ENCODE results near the gene RAB3GAP1. TPM values are rescaled to one million over a fixed set of nuclear protein-coding genes. Genes with fewer than 3 reads are reported as not detected.
"Not testable (repeated sequence)": the region's sequence is repeated elsewhere in the genome, so short reads cannot be mapped to it uniquely, and the experiment has no call there.

RAB3GAP1 gene
- total RNA-seq, 1 donor from 2014 or later, result 71.2 TPM

DNA sequence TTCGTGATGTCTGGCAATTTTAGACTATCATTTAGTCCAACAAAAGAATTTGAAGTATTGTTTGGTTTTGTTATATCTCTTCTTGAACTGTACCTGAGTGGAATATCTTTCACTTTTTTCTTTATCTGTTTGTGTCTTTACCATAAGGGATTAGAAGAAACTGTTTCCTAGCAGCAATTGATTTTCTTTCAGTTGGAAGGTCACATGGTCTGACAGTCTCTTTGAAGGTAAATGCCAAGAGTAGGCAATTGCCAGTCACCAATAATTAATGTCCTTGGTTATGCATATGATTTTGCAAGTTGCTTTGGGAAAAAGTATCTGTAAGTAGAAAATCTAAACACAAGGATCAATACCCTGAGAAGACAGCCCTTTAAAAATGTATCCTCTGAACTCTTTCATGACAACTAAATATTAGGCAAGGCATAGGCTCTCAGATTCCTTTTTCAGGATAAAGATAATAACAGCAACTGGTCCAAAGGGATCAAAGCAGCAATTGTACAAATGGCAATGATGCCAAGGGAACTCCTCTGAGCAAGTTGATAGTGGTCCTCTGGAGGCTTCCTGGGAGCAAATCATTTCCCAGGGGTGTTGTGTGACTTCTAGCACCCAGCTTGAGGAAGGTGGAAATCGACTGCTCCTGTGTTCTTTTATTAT lies 22.5 kb upstream of the RAB3GAP1 start:
- no peaks in the 10 kb centered on the region for H3K27me3 ChIP-seq
- no peaks in the 10 kb centered on the region for H3K36me3 ChIP-seq
- no peaks in the 10 kb centered on the region for H3K9me3 ChIP-seq (ENCODE audit: low read depth)
- H3K4me1 Mint-ChIP-seq, result peaks cover 3% of the 10 kb centered on the region
- H2AFZ ChIP-seq (replicated peaks), result no peak overlapping the region
- H3K79me2 ChIP-seq (ENCODE audit: low read depth), result no peaks in the 10 kb centered on the region
- no peak for DNase-seq (ENCODE audit: low spot score)
- no peak overlapping the region for H3K27ac Mint-ChIP-seq
- peaks cover 3% of the 10 kb centered on the region for H3K27me3 Mint-ChIP-seq (ENCODE audit: insufficient read depth, low read depth)
- TF ChIP-seq, protein P1, sequence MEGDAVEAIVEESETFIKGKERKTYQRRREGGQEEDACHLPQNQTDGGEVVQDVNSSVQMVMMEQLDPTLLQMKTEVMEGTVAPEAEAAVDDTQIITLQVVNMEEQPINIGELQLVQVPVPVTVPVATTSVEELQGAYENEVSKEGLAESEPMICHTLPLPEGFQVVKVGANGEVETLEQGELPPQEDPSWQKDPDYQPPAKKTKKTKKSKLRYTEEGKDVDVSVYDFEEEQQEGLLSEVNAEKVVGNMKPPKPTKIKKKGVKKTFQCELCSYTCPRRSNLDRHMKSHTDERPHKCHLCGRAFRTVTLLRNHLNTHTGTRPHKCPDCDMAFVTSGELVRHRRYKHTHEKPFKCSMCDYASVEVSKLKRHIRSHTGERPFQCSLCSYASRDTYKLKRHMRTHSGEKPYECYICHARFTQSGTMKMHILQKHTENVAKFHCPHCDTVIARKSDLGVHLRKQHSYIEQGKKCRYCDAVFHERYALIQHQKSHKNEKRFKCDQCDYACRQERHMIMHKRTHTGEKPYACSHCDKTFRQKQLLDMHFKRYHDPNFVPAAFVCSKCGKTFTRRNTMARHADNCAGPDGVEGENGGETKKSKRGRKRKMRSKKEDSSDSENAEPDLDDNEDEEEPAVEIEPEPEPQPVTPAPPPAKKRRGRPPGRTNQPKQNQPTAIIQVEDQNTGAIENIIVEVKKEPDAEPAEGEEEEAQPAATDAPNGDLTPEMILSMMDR (IDR thresholded peaks at IDR 0.05), result no peak
- no peak for TF ChIP-seq EZH2 (IDR thresholded peaks at IDR 0.05)
- TF ChIP-seq EZH2phosphoT487 (IDR thresholded peaks at IDR 0.05), result no peak
- no peaks in the 10 kb centered on the region for H3F3A ChIP-seq (ENCODE audit: low read depth)
- H3K27ac ChIP-seq, result no peak overlapping the region
- no peak overlapping the region for H3K9ac ChIP-seq
- no peak overlapping the region for H3K4me3 ChIP-seq
- H3K4me3 Mint-ChIP-seq, result no peak overlapping the region
- no peaks in the 10 kb centered on the region for H3K4me1 ChIP-seq
- no peak overlapping the region for H3K4me2 ChIP-seq
- peaks cover 2% of the 10 kb centered on the region for H3K9me3 Mint-ChIP-seq
- no peaks in the 10 kb centered on the region for H4K20me1 ChIP-seq (ENCODE audit: low read depth)
- H3K36me3 Mint-ChIP-seq, result no peaks in the 10 kb centered on the region

DNA sequence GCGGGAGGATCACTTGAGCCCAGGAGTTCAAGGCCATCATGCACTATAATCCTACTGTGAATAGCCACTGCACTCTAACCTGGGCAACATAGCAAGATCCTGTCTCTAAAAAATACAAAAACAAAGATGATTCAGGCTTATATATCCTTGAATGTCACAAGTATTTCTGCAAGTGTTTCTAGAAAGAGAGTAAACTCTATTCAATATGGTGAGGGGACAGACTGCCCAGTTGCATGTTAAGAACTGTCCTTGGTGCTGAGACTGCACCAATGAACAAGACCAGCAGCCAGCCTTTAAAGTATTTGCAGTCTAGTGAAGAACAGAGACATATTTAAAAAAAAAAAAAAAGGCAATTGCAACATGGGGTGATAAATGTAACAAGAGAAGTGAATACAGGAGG lies 21.3 kb upstream of the RAB3GAP1 start:
- TF ChIP-seq EZH2 (IDR thresholded peaks at IDR 0.05) (no peak), EZH2phosphoT487 (IDR thresholded peaks at IDR 0.05) (no peak)
- TF ChIP-seq, protein P1 (IDR thresholded peaks at IDR 0.05), result no peak
- H2AFZ ChIP-seq (replicated peaks), result no peak overlapping the region
- no peak overlapping the region for H3K9ac ChIP-seq
- H3F3A ChIP-seq (ENCODE audit: low read depth), result no peaks in the 10 kb centered on the region
- H4K20me1 ChIP-seq (ENCODE audit: low read depth), result no peaks in the 10 kb centered on the region
- DNase-seq (ENCODE audit: low spot score), result peak; percentile 66
- H3K27ac Mint-ChIP-seq, result no peak overlapping the region
- no peak overlapping the region for H3K4me2 ChIP-seq
- no peaks in the 10 kb centered on the region for H3K36me3 ChIP-seq
- no peaks in the 10 kb centered on the region for H3K79me2 ChIP-seq (ENCODE audit: low read depth)
- H3K4me1 ChIP-seq, result no peaks in the 10 kb centered on the region
- peaks cover 3% of the 10 kb centered on the region for H3K27me3 Mint-ChIP-seq (ENCODE audit: insufficient read depth, low read depth)
- H3K27ac ChIP-seq, result no peak overlapping the region
- H3K27me3 ChIP-seq, result no peaks in the 10 kb centered on the region
- no peaks in the 10 kb centered on the region for H3K9me3 ChIP-seq (ENCODE audit: low read depth)
- no peak overlapping the region for H3K4me3 ChIP-seq
- H3K4me1 Mint-ChIP-seq, result peaks cover 3% of the 10 kb centered on the region
- H3K36me3 Mint-ChIP-seq, result no peaks in the 10 kb centered on the region
- peaks cover 6% of the 10 kb centered on the region for H3K9me3 Mint-ChIP-seq
- H3K4me3 Mint-ChIP-seq, result no peak overlapping the region

DNA sequence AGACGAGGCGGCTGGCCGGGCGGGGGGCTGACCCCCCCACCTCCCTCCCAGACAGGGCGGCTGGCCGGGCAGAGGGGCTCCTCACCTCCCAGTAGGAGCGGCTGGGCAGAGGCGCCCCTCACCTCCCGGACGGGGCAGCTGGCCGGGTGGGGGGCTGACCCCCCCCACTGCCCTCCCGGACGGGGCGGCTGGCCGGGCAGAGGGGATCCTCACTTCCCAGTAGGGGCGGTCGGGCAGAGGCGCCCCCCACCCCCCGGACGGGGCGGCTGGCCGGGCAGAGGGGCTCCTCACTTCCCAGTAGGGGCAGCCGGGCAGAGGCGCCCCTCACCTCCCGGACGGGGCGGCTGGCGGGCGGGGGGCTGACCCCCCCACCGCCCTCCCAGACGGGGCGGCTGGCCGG lies 18.9 kb upstream of the RAB3GAP1 start:
- not testable (repeated sequence) for H3F3A ChIP-seq (ENCODE audit: low read depth); H3K27me3 Mint-ChIP-seq (ENCODE audit: insufficient read depth, low read depth); H3K9me3 Mint-ChIP-seq; H3K4me2 ChIP-seq; H3K9ac ChIP-seq; H3K4me3 Mint-ChIP-seq; H3K36me3 ChIP-seq; H3K79me2 ChIP-seq (ENCODE audit: low read depth); H3K27me3 ChIP-seq; H3K27ac Mint-ChIP-seq; H3K9me3 ChIP-seq (ENCODE audit: low read depth); H3K27ac ChIP-seq; DNase-seq (ENCODE audit: low spot score); H2AFZ ChIP-seq (replicated peaks); H3K4me1 Mint-ChIP-seq; H4K20me1 ChIP-seq (ENCODE audit: low read depth); H3K36me3 Mint-ChIP-seq; H3K4me1 ChIP-seq; H3K4me3 ChIP-seq

DNA sequence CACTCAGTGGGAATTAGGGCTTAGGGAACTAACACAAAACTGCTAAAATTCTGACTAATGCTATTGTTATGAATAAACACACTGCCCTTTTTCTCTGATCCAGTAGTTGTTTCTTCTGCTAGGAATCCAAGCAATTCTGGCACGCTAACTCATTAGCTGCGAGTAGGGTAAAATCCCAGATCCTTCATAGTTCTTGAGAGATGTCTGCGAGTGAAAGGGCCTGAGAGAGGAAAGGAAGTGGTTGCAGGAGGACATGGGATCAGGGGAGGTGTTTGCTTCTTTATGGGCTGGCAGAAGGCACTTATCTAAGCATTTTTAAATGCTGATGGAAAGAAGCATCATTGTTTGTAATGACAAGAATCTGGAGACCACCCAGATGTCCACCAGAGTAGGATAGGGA lies 14.3 kb upstream of the RAB3GAP1 start:
- no peak overlapping the region for H3K4me2 ChIP-seq
- H3K36me3 ChIP-seq, result no peaks in the 10 kb centered on the region
- H3K4me3 Mint-ChIP-seq, result no peak overlapping the region
- H3K79me2 ChIP-seq (ENCODE audit: low read depth), result no peaks in the 10 kb centered on the region
- no peak overlapping the region for H3K27ac Mint-ChIP-seq
- H2AFZ ChIP-seq (replicated peaks), result no peak overlapping the region
- H3F3A ChIP-seq (ENCODE audit: low read depth), result no peaks in the 10 kb centered on the region
- no peak overlapping the region for H3K9ac ChIP-seq
- H3K4me1 Mint-ChIP-seq, result no peaks in the 10 kb centered on the region
- no peaks in the 10 kb centered on the region for H3K4me1 ChIP-seq
- H3K27me3 ChIP-seq, result no peaks in the 10 kb centered on the region
- no peaks in the 10 kb centered on the region for H3K9me3 ChIP-seq (ENCODE audit: low read depth)
- DNase-seq (ENCODE audit: low spot score), result no peak
- H3K36me3 Mint-ChIP-seq, result no peaks in the 10 kb centered on the region
- H3K4me3 ChIP-seq, result no peak overlapping the region
- TF ChIP-seq, protein P1 (IDR thresholded peaks at IDR 0.05), result no peak
- no peak for TF ChIP-seq EZH2 (IDR thresholded peaks at IDR 0.05)
- TF ChIP-seq EZH2phosphoT487 (IDR thresholded peaks at IDR 0.05), result no peak
- H3K27me3 Mint-ChIP-seq (ENCODE audit: insufficient read depth, low read depth), result peaks cover 1% of the 10 kb centered on the region
- no peaks in the 10 kb centered on the region for H4K20me1 ChIP-seq (ENCODE audit: low read depth)
- peaks cover 4% of the 10 kb centered on the region for H3K9me3 Mint-ChIP-seq
- no peak overlapping the region for H3K27ac ChIP-seq
